Ovary (tissue), 3 donors: ENCODE results near the gene ENOX2.

Experiments
- CTCF ChIP-seq, 3 donors: fragments of 450-650 bp in 2 of 3; fragments of 200-600 bp in 1 of 3; IDR thresholded peaks; one replicate each; pipeline versions ENCODE4 v1.5.1 to v1.8.0; 2016 to 2022; ENCODE audit warnings: antibody characterized with exemption in 3 of 3, mild to moderate bottlenecking in 1 of 3
- EP300 ChIP-seq: sonication (generic); formaldehyde crosslinking; IDR thresholded peaks from one replicate; pipeline ENCODE4 v1.6.1; 2017; ENCODE audit warnings: antibody characterized with exemption
- POLR2A ChIP-seq: fragments of 450-650 bp; IDR thresholded peaks from one replicate; pipeline ENCODE4 v1.6.1; 2017; ENCODE audit warnings: antibody characterized with exemption, mild to moderate bottlenecking, moderate library complexity
- donor health status: DM: no; HTN: no; CAD: no.

- TF ChIP-seq CTCF (IDR thresholded peaks at IDR 0.05) (no peak), EP300 (no peak), POLR2A (no peak)
These were observed 73.2 kb downstream of the ENOX2 start for GRCh38 chrX:130829526-130830515.
